Activated T-cell treated with anti-CD3 and anti-CD28 coated beads, Interleukin-2, amount 50 U/mL, for 24 hours (primary cell): Measurements from ENCODE around the gene OSCP1.

Experiments
- DNase-seq: peaks from one replicate; pipeline ENCODE4 v3.0.0-alpha.2; 2020
- H3K27ac Mint-ChIP-seq: 2 replicates; pipeline ENCODE4 v1.8.0; 2020; ENCODE audit warnings: mild to moderate bottlenecking, mixed read lengths
- H3K27me3 Mint-ChIP-seq: 2 replicates; pipeline ENCODE4 v1.8.0; 2020; ENCODE audit warnings: mixed read lengths
- H3K36me3 Mint-ChIP-seq: 2 replicates; pipeline ENCODE4 v1.8.0; 2020; ENCODE audit warnings: low read depth, mixed read lengths
- H3K4me1 Mint-ChIP-seq: 2 replicates; pipeline ENCODE4 v1.8.0; 2020; ENCODE audit warnings: low read depth, mixed read lengths
- H3K4me3 Mint-ChIP-seq: 2 replicates; pipeline ENCODE4 v1.8.0; 2020; ENCODE audit warnings: mild to moderate bottlenecking, moderate library complexity, mixed read lengths
- H3K9me3 Mint-ChIP-seq: 2 replicates; pipeline ENCODE4 v1.8.0; 2020; ENCODE audit warnings: mixed read lengths

The OSCP1 gene

DNA sequence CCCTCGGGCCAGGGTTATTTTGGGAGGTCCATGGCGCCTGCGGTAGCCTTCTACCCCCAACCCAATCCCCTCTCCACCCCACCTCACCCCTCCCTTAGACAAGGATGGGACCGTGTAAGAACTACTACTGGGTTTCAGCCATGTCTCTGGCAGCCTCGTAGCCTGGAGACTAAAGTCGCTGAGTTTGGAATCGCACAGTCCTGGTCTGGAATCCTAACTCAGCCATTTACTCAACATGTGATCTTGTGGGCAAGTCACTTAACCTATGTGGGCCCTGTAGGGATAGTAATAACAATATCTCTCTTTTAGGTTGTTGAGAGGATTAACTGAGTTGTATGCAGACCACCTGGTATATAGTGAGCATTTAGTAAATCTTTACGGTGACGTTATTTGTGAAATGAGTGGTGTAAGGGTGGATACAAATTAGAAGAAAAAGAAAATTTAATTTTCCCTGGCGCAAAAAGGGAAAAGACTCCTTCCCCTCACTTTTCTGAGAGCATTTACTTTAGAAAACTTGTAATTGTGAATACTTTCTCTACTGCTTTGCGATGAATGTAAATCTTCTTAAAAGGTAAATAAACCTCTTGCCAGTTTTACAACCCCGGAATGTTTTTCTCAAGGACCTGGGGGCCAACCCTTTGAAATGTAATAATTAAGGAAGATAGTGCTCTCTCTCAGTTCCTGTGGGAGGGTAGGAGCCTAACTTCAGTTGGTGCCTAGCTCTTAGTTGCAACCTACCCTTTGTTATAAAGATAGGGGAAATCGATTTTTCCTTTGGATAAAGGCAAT lies 14.5 kb upstream of the OSCP1 start:
- Mint-ChIP-seq H3K9me3 (no peaks in the 10 kb centered on the region), H3K4me1 (peaks cover 34% of the 10 kb centered on the region), H3K4me3 (peak overlapping the region; percentile 100), H3K36me3 (peaks cover 37% of the 10 kb centered on the region), H3K27ac (peak overlapping the region; percentile 99), H3K27me3 (no peaks in the 10 kb centered on the region)
- no peak for DNase-seq

DNA sequence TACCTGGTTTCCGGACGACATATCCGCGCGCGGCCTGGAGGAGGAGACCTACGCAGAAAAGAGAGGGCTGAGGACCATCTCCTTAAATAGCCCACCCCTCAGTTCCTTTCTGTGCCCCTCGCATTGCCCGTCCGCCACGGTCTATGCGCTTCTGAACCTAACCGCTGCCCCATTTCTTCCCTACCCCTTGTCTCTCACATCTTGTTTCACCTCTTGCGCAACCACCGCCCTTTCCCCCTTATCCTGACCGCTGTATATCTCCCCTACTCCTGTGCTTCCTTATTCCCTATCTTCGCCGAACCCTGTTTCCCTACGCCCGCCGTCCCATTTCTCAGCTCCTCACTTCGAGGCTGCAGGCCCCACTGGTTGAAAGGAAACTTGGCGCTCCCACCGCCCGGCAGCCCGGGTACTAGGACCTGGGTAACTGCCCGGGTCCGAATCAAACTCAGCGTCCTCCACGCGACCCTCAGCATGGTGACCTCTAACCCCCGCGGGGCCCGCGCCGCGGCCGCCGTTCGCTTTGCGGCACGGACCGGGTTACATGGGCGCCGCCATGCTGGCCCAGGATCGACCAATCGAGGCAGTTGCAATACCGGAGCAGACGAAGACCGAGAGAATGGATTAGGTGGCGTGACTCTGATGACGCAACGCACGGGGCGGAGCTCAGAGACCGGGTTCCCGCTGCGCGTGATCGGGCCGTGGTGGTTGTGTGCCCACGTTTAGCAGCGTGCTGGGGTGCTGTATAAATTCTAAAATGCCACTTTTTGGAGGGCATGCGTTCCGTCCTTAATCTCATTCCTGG lies 13.8 kb upstream of the OSCP1 start, which contains the start of gene MRPS15:
Gene MRPS15 (minus strand): TSS at position 582 of the 802 bp plus-strand sequence. CDS start 109 bp downstream, at position 473.
- H3K4me1 Mint-ChIP-seq: peaks cover 41% of the 10 kb centered on the region
- no peaks in the 10 kb centered on the region for H3K27me3 Mint-ChIP-seq
- no peaks in the 10 kb centered on the region for H3K9me3 Mint-ChIP-seq
- peak; percentile 97 for DNase-seq
- peak within 1 kb of the TSS; percentile 99 for H3K27ac Mint-ChIP-seq
- peak within 1 kb of the TSS; percentile 100 for H3K4me3 Mint-ChIP-seq
- H3K36me3 Mint-ChIP-seq: peaks cover 45% of the 10 kb centered on the region

DNA sequence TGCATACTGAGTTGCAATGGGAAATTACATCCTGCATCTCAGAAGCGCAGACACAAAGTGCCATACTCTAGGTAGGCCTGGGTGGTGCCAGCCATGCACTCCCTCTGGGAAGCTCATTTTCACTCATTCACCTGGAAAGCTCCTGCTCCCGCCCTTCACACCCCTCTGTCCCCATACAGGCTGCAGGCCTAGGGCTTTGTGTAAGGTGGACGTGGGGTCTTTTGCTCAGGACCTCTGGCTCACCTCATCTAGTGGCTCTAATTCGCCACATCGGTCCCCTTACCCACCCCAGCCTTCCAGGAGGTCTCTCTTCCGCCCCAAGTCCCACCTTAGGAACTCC lies 13.2 kb upstream of the OSCP1 start:
- DNase-seq: no peak
- H3K27ac Mint-ChIP-seq: peak overlapping the region; percentile 99
- H3K4me1 Mint-ChIP-seq: peaks cover 47% of the 10 kb centered on the region
- H3K4me3 Mint-ChIP-seq: peak overlapping the region; percentile 100
- no peaks in the 10 kb centered on the region for H3K27me3 Mint-ChIP-seq
- no peaks in the 10 kb centered on the region for H3K9me3 Mint-ChIP-seq
- H3K36me3 Mint-ChIP-seq: peaks cover 51% of the 10 kb centered on the region

DNA sequence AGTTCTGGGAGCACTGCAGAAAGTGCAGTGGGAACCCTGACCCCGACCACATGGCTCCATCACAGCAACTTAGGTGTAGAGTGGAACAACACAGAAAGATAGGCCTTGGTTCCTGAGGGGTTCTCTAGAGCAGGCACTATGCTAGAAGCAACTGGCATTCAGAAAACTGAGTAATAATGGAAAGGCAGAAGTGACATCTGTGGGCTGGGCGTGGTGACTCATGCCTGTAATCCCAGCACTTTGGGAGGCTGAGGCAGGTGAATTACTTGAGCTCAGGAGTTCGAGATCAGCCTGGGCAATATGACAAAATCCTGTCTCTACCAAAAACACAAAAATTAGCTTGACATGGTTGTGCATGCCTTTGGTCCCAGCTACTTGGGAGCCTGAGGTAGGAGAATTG lies 8.7 kb upstream of the OSCP1 start:
- Mint-ChIP-seq H3K4me3 (peak overlapping the region; percentile 65), H3K27ac (peak overlapping the region; percentile 95), H3K9me3 (no peaks in the 10 kb centered on the region), H3K4me1 (peaks cover 53% of the 10 kb centered on the region), H3K36me3 (peaks cover 92% of the 10 kb centered on the region), H3K27me3 (no peaks in the 10 kb centered on the region)
- DNase-seq: peak; percentile 60

DNA sequence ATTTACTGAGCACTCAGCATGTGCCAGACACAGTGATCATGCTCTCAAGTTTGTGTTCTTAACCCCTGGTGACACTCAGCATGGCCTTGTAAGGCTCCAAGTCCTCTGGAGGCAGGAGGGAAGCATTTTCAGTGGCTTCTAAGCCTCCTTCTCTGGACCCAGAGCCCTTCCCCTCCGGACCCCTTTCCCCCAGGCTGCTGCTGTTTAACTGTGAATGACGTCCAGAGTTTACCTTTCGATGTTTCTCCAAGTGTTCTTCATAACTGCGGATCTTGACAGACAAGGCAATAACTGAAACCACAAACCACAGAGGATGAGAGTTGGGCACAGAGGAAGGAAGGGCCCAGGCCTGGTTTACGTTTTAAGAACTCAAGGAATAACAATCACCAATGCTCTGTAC lies 7.4 kb upstream of the OSCP1 start:
- no peak for DNase-seq
- Mint-ChIP-seq H3K27me3 (no peaks in the 10 kb centered on the region), H3K4me3 (peak overlapping the region; percentile 2), H3K36me3 (peaks cover 91% of the 10 kb centered on the region), H3K27ac (peak overlapping the region; percentile 95), H3K9me3 (no peaks in the 10 kb centered on the region), H3K4me1 (peaks cover 47% of the 10 kb centered on the region)

DNA sequence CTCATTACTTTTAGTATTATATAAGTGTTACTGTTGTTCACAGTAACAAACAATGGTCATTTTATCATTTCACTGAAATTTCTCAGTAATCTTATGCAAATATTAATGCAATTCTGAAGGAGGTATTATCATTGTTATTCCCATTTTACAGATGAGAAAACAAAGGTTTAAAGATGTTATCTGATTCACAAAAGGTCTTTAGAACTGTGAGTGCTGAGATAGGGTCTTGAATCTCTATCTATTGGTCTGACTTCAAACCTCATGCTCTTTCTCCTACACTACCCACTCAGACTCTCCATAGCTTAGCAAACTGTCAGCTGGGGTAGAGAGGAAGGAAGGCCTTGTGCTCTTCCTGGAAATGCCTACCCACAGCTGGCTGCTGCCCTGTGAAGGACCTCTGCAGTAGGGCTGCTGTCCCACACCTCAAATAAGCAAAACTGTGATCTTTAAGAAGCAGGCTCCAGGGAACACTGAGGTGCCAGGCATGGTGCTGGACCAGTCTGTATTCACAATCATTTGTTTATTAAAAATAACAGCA lies 6.2 kb upstream of the OSCP1 start:
- no peaks in the 10 kb centered on the region for H3K9me3 Mint-ChIP-seq
- peaks cover 80% of the 10 kb centered on the region for H3K36me3 Mint-ChIP-seq
- DNase-seq: no peak
- H3K4me3 Mint-ChIP-seq: no peak overlapping the region
- peak overlapping the region; percentile 8 for H3K27ac Mint-ChIP-seq
- H3K27me3 Mint-ChIP-seq: no peaks in the 10 kb centered on the region
- H3K4me1 Mint-ChIP-seq: peaks cover 38% of the 10 kb centered on the region

DNA sequence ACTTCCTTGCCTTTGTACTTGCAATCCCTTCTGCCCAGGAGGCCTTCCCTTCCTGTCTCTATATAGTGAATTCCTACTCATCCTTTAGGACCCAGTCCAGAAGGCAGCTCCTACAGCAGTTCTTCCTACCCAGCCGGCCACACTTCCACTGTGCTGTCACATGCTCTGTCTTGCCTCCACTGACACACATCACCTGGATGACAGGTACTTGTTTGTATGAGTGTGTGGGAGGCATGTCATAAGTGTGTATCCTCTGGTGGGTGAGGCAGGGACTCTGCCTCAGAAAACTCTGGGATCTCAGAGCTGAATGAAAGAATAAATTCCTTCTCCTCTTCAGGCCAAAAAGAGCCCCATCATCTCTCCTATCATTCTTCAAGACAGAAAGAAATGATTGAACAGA lies 5.1 kb upstream of the OSCP1 start:
- Mint-ChIP-seq H3K4me3 (no peak overlapping the region), H3K27me3 (no peaks in the 10 kb centered on the region), H3K9me3 (no peaks in the 10 kb centered on the region), H3K27ac (peak overlapping the region; percentile 23), H3K4me1 (peaks cover 37% of the 10 kb centered on the region), H3K36me3 (peaks cover 69% of the 10 kb centered on the region)
- no peak for DNase-seq

DNA sequence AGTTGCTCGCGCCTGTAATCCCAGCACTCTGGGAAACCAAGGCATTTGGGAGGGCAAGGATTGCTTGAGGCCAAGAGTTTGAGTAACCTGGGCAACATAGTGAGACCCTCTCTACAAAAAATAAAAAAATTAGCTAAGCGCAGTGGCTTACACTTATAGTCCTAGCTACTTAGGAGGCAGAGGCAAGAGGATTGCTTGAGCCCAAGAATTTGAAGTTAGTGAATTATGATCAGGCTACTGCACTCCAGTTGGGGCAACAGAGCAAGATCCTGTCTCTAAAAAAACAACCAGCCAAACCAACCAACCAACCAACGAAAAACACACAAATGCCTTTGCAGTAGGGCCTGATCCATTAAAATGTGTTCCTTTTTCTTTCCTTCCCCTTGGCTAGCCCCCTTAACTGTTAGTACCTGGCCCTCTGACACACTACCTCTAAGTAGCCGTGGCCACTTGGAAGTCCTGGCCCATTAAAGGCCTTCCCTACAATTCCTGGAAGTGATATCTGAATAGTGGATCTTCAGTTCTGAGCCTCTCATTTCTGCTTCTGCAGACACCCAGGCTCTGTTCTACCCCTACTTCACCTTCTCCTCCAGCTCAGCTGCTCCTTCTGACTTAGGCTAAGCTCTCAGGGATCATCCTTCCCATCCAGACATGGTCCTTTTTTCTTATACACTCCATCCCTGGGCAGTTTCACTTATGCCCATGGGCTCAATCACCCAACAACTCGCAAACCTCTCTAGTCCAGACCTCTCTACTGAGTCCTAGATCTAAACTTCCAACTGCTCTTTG lies 3.5 kb upstream of the OSCP1 start:
- no peak for DNase-seq
- H3K9me3 Mint-ChIP-seq: no peaks in the 10 kb centered on the region
- H3K27ac Mint-ChIP-seq: peak overlapping the region; percentile 10
- peaks cover 53% of the 10 kb centered on the region for H3K36me3 Mint-ChIP-seq
- H3K4me3 Mint-ChIP-seq: no peak overlapping the region
- H3K4me1 Mint-ChIP-seq: peaks cover 34% of the 10 kb centered on the region
- no peaks in the 10 kb centered on the region for H3K27me3 Mint-ChIP-seq

DNA sequence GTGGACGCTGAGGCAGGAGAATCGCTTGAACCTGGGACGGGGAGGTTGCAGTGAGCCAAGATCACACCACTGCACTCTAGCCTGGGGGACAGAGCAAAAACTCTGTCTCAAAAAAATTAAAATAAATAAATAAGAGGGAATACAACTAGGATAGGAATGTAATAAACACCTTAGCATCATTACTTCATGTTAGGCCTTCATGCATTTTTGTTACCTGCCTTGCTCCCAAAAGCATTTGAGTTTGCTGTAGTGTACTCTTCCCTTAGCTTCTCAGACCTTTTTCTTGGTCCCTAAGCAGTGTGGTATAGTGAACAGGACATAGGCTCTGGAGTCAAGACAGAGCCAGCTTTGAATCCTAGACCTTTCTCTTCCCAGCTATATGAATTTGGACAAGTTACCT lies 2.8 kb upstream of the OSCP1 start:
- H3K36me3 Mint-ChIP-seq: peaks cover 46% of the 10 kb centered on the region
- peaks cover 26% of the 10 kb centered on the region for H3K4me1 Mint-ChIP-seq
- no peak overlapping the region for H3K27ac Mint-ChIP-seq
- H3K27me3 Mint-ChIP-seq: no peaks in the 10 kb centered on the region
- no peak for DNase-seq
- no peak overlapping the region for H3K4me3 Mint-ChIP-seq
- no peaks in the 10 kb centered on the region for H3K9me3 Mint-ChIP-seq

DNA sequence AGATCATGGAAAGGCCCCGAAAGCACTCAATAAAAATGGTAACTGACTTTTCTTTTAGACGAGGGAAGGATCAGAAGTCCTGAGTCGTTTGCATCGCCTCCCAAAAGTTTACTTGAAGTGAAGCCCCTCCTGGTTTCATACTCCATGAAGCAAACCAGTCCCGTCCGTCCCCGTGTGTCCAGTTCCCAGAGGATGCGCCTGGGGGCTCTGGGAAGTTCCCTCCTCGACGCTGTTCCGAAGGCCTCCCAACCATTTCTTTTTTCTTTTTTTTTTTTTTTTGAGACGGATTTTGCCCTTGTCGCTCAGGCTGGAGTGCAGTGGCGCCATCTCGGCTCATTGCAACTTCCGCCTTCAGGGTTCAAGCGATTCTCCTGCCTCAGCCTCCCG lies 661 bp upstream of the OSCP1 start:
- no peak for DNase-seq
- Mint-ChIP-seq H3K36me3 (peaks cover 26% of the 10 kb centered on the region), H3K27ac (peak overlapping the region; percentile 92), H3K4me1 (peaks cover 16% of the 10 kb centered on the region), H3K4me3 (peak overlapping the region; percentile 85), H3K27me3 (no peaks in the 10 kb centered on the region), H3K9me3 (no peaks in the 10 kb centered on the region)

DNA sequence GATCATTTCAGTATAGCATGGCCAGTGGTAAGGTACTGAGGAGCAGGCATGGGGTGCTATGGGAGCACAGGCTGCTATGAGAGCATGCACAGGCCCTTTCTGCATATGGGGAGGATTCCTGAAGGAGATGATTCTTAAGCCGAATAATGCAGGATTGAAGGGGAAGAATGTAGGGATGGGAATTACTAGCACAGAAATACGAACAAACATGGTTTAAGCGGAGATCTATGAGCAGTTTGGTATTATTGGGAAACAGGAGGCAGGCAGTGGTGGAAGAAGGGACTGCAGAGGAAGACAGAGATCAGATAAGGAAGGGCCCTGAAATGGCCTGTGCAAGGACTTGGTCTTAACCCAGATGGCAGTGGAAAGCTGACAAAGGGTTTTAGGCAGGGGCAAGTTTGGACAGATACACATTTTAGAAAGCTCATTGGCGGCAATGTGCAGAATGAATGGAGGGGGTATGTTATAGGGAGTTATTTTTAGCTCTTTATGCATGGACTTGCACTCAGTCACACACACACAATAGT lies 1.7 kb downstream of the OSCP1 start:
- Mint-ChIP-seq H3K36me3 (peaks cover 4% of the 10 kb centered on the region), H3K9me3 (no peaks in the 10 kb centered on the region), H3K4me3 (no peak overlapping the region), H3K27me3 (no peaks in the 10 kb centered on the region), H3K4me1 (peaks cover 16% of the 10 kb centered on the region), H3K27ac (no peak overlapping the region)
- DNase-seq: no peak

DNA sequence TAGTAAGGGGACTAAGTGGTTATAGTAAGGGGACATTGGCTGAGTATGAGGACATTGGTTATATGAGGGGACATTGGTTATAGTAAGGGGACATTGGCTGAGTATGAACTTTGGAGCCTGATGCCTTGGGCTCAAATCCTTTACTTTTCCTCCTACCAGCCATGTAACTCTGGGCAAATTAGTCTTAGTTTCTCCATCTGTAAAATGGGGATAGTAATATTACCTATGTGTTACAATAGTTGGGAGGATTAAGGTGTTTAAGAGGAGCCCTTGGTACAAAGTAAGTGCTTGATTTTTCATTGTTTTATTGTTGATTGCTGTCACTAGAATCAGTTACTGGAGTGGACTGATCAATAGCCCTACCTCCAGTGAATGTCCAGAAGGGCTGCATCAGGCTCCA lies 2.8 kb downstream of the OSCP1 start:
- Mint-ChIP-seq H3K9me3 (no peaks in the 10 kb centered on the region), H3K4me1 (peaks cover 16% of the 10 kb centered on the region), H3K36me3 (no peaks in the 10 kb centered on the region), H3K27me3 (no peaks in the 10 kb centered on the region), H3K4me3 (no peak overlapping the region), H3K27ac (no peak overlapping the region)
- no peak for DNase-seq

DNA sequence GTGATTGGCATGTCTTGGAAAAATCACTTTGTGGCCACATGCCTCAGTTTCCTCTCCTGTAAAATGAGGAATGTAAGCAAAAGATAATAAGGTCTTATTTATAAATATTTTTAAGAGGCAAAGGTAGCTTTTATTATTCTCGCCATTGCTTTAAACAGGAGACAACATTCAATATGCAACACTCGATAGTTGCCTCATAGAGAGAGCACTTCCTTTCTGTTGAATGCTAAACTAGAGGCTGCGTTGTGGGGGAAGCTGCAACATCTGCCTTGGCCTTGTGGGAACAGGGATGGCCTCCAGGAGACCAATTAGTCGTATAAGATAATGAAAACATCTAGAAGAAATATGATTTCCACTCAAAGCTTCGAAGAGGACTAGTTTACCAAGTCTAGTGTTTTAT lies 3.5 kb downstream of the OSCP1 start:
- Mint-ChIP-seq H3K4me1 (peaks cover 16% of the 10 kb centered on the region), H3K27me3 (no peaks in the 10 kb centered on the region), H3K27ac (no peak overlapping the region), H3K36me3 (no peaks in the 10 kb centered on the region), H3K9me3 (no peaks in the 10 kb centered on the region), H3K4me3 (no peak overlapping the region)
- no peak for DNase-seq

DNA sequence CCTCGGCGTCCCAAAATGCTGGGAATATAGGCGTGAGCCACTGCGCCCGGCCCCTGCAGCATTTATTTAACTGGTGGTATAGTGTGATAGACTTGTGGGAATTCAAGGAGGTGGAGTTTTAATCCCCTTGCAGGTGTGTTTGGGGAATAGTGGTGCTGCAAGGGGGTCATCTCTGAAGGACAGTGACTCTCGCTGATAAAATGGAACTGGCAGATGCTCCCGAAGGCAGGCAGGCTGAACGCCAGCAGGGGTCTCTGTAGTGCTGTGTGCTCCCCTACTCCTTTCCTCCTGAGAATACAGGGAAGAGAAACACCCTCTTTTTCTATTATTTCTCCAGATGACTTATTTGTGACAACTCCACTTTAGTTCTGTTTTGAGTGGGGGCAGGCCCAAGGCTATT lies 4.0 kb downstream of the OSCP1 start:
- no peaks in the 10 kb centered on the region for H3K36me3 Mint-ChIP-seq
- DNase-seq: no peak
- peaks cover 12% of the 10 kb centered on the region for H3K4me1 Mint-ChIP-seq
- H3K9me3 Mint-ChIP-seq: no peaks in the 10 kb centered on the region
- no peak overlapping the region for H3K4me3 Mint-ChIP-seq
- no peaks in the 10 kb centered on the region for H3K27me3 Mint-ChIP-seq
- H3K27ac Mint-ChIP-seq: no peak overlapping the region
